DMS114 treated with DMSO at 0.1 percent for 48 hours (cell line): ENCODE measurements around the gene BRD2.

Experiments
- DNase-seq: peaks from one replicate; lab custom pipeline; 2025; ENCODE audit not compliant: unreplicated experiment; lab: John Stamatoyannopoulos, UW

The BRD2 gene

GRCh38 chr6:32984622-32985389 lies 16.4 kb downstream of the BRD2 start:
- DNase-seq: peak; percentile 82

GRCh38 chr6:32989368-32989767 lies 21.0 kb downstream of the BRD2 start:
- no peak for DNase-seq

GRCh38 chr6:32991972-32992371 lies 23.6 kb downstream of the BRD2 start:
- no peak for DNase-seq

DNA sequence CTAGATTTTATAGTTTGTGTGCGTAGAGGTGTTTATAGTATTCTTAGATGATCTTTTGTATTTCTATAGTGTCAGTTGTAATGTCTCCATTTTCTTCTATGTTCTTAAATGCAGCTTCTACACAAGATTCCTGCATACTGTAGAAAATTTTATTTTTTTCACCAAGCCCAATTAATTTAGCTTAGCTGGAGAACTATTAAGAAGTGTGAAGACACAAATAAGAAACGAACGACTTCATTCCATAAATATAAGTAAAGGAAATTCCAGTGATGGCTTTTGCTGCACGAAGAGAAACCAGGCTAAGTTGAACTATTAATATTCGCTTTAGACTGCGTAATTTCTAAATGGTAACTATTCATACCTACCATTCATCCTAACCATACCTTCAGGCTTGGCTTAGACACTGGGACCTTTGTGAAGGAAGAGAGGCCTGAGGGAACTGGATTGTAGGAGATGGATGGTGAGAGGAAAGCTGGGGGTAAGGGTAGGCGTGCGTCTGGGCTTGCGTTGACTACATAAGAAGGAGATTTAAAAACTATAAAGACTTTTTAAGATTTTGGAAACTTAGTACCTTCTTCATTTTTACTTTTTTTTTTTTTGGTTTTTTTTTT lies 25.1 kb downstream of the BRD2 start:
- no peak for DNase-seq

- no peak for DNase-seq
Observed at GRCh38 chr6:32995448-32995847, 27.1 kb downstream of the BRD2 start.

DNA sequence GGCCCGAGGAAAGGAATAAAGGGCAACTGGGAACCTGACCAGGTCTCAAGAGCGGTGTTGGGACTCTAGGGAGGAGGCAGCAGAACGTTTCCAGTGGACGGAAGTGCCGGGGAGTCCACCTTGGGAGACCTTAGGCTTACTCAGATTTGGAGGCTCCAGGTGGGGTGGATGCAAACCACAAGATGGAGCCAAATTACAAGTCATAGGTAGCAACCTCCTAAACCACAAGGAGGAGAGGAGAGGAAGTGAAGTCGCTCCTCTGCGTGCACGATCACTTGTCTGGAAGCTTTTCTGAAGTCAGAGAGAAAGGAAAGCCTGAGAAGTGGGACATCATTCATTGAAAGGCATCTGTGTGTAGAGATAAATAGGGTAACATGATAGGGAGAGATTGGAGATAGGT lies 31.7 kb downstream of the BRD2 start:
- DNase-seq: peak; percentile 20

DNA sequence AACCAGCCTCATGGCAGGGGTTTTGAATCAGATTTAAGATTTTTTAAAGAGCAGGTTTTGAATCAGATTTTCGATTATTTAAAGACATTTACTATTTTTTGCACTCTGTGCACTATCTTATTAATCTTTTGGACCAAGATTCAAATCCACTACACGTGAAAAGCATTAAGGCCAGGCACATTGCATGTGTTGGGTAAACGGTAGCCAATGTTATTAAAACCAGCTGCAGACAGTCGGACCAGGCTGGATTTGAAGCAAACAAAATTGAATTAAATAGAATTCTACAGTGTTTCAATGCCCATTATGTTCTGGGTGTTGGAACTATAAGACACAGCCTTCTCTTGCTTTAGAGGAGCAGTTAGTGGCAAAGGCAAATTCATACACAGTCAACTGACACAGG lies 33.3 kb downstream of the BRD2 start:
- DNase-seq: no peak

DNA sequence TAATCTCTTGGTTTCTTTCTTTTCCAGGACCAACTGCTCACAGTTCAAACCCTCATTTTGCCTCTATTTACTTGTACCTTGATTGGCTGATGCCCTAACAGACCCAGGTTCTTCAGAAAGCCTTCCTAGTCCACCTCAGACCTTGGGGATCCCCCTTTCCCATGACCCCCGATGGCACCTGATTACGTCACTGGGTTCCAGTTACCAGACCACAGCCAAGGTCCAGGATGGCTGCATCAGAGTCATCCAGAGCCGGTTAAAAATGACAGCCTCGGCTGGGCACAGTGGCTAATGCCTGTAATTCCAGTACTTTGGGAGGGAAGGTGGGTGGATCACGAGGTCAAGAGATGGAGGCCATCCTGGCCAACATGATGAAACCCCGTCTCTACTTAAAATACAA lies 36.5 kb downstream of the BRD2 start:
- DNase-seq: no peak

DNA sequence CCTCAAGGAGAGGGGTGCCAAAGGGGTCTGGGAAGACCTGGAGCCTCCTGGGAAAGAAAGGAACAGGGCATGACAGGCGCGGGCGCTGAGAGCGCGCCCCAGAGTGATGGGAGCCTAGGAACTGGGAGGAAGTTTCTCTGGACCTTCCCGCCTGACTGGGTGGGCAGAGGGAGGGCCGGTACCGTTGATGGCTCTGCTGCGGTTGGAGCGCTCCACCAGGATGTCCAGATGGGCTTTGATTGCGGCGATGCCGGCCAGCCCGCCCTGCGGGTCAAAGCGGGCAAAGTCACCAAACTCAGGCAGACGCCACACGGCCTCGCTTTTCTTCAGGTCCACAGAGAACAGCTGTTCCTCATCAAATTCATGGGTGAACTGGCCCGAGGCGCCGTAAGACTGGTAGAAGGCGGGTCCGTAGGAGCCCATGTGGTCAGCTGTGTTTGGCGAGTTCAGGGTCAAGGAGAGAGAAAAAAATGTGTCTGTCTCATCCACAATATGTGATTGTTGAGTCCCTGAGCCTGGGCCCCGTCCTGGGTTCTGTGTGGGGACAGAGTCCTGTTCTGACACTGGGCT lies 39.5 kb downstream of the BRD2 start:
- DNase-seq: no peak

- peak; percentile 63 for DNase-seq
Observed at GRCh38 chr6:33008944-33009861, 40.8 kb downstream of the BRD2 start, which contains the start of gene HLA-DOA. HLA-DOA (minus strand) TSS chr6:33009591.

DNA sequence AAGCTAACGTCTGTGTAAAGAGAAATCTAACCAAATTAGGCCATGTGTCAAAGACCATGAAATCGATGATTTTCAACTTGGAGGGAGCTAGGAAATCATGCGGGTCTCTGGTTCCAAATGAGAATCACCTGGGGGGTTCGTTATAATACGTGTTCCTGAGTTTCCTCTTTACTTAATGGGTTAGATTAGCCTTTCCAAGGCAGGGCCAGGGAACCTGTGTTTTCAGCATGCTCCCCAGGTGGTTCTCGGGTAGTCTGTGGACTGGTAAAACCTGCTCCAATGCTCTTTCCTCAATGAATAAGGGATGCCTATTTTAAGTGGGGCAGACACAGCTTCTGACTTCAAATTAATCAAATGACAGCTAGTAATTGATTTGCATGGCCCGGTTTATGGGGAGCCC lies 42.0 kb downstream of the BRD2 start:
- DNase-seq: no peak

GRCh38 chr6:33013608-33014007 lies 45.2 kb downstream of the BRD2 start:
- no peak for DNase-seq

- peak; percentile 94 for DNase-seq
Observed at GRCh38 chr6:33014841-33015634, 46.6 kb downstream of the BRD2 start.

GRCh38 chr6:33015798-33016197 lies 47.4 kb downstream of the BRD2 start:
- DNase-seq: no peak

GRCh38 chr6:33017018-33017417 lies 48.6 kb downstream of the BRD2 start:
- DNase-seq: no peak

DNA sequence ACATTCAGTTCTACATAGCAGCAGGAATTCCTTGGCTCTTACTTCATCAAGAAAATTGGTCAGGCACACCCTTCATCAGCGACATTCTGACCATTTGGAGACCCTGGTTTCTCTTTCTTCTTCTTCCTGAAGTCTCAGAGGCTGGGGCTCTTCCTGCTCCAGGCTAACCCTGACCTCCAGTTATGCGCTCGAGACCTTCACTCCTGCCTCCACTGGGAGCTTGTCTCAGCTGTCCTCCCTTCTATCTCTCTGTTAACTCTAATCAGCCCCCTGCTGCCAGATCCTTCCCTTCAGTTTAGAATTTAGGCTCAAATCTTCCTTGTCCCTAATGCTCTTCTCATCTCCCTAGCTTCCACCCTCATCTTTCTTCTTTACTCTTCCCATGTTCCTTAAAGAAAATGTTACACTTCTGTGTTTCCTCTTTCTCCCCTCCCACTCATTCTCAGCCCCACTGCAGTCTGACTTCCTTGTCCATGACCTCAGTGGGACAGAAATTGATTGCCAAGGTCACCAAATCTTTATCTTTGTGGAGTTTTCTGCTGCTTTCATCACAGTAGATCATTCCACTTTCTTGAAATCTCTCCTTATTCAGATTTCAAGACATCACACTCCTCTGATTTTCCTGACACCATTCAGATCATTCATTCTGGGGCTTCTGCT lies 49.4 kb downstream of the BRD2 start:
- DNase-seq: no peak

DNA sequence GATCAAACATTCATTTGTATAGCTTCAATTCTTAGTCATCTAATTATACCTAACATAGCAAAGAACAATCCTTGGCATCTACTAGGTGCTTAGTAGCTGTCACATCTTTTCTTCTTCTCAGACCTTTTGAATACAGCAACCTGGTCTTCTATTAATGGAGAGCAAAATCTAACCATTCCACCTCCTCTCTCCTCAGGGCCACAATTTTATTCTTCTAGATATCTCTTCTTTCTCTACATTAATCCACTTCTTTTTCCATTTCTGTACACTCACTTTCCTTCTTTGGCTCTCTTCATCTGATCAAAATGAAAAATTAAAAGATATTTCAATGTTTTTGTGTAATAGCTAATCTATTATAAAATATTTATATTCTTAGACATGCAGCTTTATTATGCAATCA lies 50.0 kb downstream of the BRD2 start:
- no peak for DNase-seq

GRCh38 chr6:33018904-33019303 lies 50.5 kb downstream of the BRD2 start:
- DNase-seq: no peak

DNA sequence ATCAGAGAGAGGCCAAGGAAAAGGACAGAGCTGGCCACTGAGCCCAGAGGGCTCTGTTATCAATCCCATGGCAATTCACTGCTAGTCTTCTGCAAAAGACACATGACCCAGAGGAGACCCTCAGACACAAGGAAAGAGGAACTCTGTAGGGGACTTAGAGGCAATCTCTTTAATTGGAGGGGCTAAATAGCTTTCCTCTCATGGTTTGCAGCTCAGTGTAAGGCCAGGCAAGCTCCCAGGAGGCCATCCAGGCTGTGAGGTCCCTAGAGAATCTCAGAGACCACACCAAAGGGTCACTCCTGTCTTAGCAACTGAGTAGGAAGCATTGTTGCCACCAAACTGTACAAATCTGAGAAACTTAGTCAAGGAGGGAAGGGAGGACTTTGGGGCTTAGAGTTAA lies 51.0 kb downstream of the BRD2 start:
- no peak for DNase-seq

GRCh38 chr6:33021917-33022316 lies 53.5 kb downstream of the BRD2 start:
- DNase-seq: no peak
